ENCODE data around the gene CAPN15. TPM values are rescaled to one million over a fixed set of nuclear protein-coding genes. Genes with fewer than 3 reads are reported as not detected.
"Not testable (repeated sequence)": the region's sequence is repeated elsewhere in the genome, so short reads cannot be mapped to it uniquely, and the experiment has no call there.

Gene CAPN15
- polyA plus RNA-seq, 1 experiment, result 7.5 TPM

DNA sequence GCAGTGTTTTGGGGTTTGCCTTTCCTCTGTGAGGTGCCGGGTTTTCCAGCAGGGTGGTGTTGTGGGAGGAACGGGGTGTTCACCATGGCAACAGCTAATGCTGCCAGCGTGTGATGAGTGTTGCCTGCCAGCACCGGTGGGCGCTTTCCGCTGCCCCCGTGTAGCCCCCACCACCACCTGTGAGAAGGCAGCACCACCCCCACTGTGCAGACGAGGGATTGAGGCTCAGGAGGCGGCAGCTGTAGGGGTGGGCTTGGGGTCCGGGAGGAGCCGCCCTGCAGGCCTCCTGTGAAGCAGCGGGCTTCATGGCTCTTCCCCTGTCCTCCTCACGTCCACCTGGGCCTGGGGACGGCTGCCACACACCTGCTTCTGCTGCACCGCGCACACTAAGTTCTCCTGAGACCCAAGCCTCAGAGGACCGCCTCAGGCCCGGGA lies 67.6 kb downstream of the CAPN15 start:
- ChIA-PET POLR2A (no interaction called here), CTCF (no interaction called here)
- TF ChIP-seq CTCF (IDR thresholded peaks at IDR 0.05; ENCODE audit: low read depth, low read length), result no peak
- no peak overlapping the region for H3K27ac ChIP-seq (ENCODE audit: low read depth, low read length)
- peaks cover 8% of the 10 kb centered on the region for H3K9me3 ChIP-seq (ENCODE audit: control insufficient read depth, insufficient read depth, low read length)
- DNase-seq (ENCODE audit: low read depth, low spot score), result no peak
- no peak overlapping the region for H3K4me3 ChIP-seq (ENCODE audit: low read depth, low read length)
- no peaks in the 10 kb centered on the region for H3K27me3 ChIP-seq (ENCODE audit: control insufficient read depth, insufficient read depth, low read length)

GRCh38 chr16:595942-596735 lies 68.6 kb downstream of the CAPN15 start:
- Histone ChIP-seq H3K27me3 (ENCODE audit: control insufficient read depth, insufficient read depth, low read length) (no peaks in the 10 kb centered on the region), H3K27ac (ENCODE audit: low read depth, low read length) (no peak overlapping the region), H3K9me3 (ENCODE audit: control insufficient read depth, insufficient read depth, low read length) (peaks cover 8% of the 10 kb centered on the region), H3K4me3 (ENCODE audit: low read depth, low read length) (no peak overlapping the region)
- DNase-seq (ENCODE audit: low read depth, low spot score), result no peak
- TF ChIP-seq CTCF (IDR thresholded peaks at IDR 0.05; ENCODE audit: low read depth, low read length), result no peak
- POLR2A ChIA-PET, result interaction anchor here (0.6 kb wide), 1 partner anchor 11 kb away, joined by 4 read pairs; no protein-coding TSS in a partner anchor
- CTCF ChIA-PET, result no interaction called here

DNA sequence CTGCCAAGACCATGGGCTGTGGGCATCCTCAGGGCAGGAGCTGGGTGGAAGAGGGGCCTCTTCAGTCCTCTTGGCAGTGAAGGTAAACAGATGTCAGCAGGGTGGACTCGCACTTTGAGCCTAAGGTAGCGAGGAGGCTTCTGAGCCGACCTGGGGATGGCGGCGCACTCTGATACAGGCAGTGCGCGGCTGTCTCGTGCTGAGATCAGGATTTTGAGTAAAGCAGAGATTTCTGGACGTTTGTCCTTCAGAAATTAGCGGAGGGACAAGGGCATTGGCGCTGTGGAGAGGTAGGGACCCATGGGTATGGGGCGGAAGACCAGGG lies 69.2 kb downstream of the CAPN15 start:
- CTCF ChIA-PET, result no interaction called here
- POLR2A ChIA-PET, result interaction anchor here (0.6 kb wide), 1 partner anchor 10 kb away, joined by 4 read pairs; no protein-coding TSS in a partner anchor
- peaks cover 8% of the 10 kb centered on the region for H3K9me3 ChIP-seq (ENCODE audit: control insufficient read depth, insufficient read depth, low read length)
- no peak overlapping the region for H3K4me3 ChIP-seq (ENCODE audit: low read depth, low read length)
- no peak for DNase-seq (ENCODE audit: low read depth, low spot score)
- H3K27ac ChIP-seq (ENCODE audit: low read depth, low read length), result no peak overlapping the region
- H3K27me3 ChIP-seq (ENCODE audit: control insufficient read depth, insufficient read depth, low read length), result no peaks in the 10 kb centered on the region
- no peak for TF ChIP-seq CTCF (IDR thresholded peaks at IDR 0.05; ENCODE audit: low read depth, low read length)

DNA sequence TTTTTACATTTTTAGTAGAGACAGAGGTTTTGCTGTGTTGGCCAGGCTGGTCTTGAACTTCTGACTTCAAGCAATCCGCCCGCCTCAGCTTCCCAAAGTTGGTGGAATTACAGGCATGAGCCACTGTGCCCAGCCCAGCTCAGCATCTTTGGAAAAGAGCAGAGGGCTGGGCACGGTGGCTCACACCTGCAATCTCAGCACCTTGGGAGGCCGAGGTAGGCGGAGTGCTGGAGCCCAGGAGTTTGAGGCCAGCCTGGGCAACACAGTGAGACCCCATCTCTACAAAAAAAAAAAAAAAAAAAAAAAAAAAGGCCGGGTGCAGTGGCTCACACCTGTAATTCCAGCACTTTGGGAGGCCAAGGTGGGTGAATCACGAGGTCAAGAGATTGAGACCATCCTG lies 70.1 kb downstream of the CAPN15 start:
- ChIA-PET CTCF (interaction anchor here (0.7 kb wide), 1 partner anchor 217 kb away, joined by 3 read pairs; no protein-coding TSS in a partner anchor), POLR2A (interaction anchor here (0.6 to 0.7 kb wide), 2 partner anchors 18 to 412 kb away, joined by 4 to 5 read pairs; no protein-coding TSS in a partner anchor)
- H3K27ac ChIP-seq (ENCODE audit: low read depth, low read length); H3K27me3 ChIP-seq (ENCODE audit: control insufficient read depth, insufficient read depth, low read length); DNase-seq (ENCODE audit: low read depth, low spot score); H3K4me3 ChIP-seq (ENCODE audit: low read depth, low read length); H3K9me3 ChIP-seq (ENCODE audit: control insufficient read depth, insufficient read depth, low read length): not testable (repeated sequence)

DNA sequence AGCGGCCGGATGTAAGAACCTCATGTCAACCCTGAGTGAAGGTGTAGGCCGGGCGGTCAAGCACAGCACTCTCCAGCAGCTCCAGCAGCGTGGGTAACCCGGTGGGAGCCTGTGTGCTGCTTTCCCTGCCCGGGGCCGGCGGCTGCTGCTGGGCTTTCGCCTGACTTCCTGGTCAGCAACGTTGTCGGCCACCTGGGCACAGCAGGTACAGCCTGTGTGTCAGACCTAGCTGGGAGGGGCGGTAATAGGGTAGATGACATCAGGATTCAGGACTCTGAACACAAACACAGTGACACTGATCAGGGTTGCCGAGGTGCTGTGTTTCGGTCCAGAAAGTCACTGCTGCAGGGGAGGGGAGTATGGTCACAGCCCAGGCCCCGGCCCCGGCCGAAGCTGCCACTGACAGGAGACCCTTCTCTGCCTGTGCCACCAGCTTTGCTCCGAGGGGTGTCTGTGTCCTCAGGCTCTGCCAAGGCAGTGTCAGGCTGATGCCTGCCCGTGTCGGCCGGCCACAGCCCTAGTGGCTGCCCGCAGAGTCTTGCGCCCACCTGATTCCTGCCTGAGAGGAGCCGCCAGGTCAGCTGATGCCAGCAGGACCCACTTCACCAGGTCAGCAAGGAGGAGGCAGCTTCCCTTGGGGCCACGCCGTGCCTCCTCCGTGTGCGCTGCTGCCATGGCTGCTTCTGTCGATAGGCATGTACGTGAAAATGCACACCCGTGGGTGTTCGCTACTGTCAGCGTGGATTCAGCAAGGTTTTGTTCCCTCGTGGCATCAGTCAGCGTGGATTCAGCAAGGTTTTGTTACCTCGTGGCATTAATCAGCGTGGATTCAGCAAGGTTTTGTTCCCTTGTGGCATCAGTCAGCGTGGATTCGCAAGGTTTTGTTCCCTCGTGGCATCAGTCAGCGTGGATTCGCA lies 71.6 kb downstream of the CAPN15 start:
- POLR2A ChIA-PET, result no interaction called here
- DNase-seq (ENCODE audit: low read depth, low spot score), result no peak
- Histone ChIP-seq H3K27me3 (ENCODE audit: control insufficient read depth, insufficient read depth, low read length) (no peaks in the 10 kb centered on the region), H3K9me3 (ENCODE audit: control insufficient read depth, insufficient read depth, low read length) (peaks cover 8% of the 10 kb centered on the region), H3K27ac (ENCODE audit: low read depth, low read length) (no peak overlapping the region), H3K4me3 (ENCODE audit: low read depth, low read length) (no peak overlapping the region)
- TF ChIP-seq CTCF (IDR thresholded peaks at IDR 0.05; ENCODE audit: low read depth, low read length), result no peak
- CTCF ChIA-PET, result interaction anchor here (0.6 kb wide), 1 partner anchor 17 kb away, joined by 4 read pairs; no protein-coding TSS in a partner anchor
